Upper lobe of right lung (tissue), 1 donor: Measurements from ENCODE around the gene CD4. TPM values are rescaled to one million over a fixed set of nuclear protein-coding genes. Genes with fewer than 3 reads are reported as not detected.

Experiments
- ATAC-seq: fragments of 200-7000 bp; cut with Tn5 transposase; one replicate; pipeline ENCODE4 v1.9.1; 2020; ENCODE audit warnings: mild to moderate bottlenecking, moderate library complexity
- DNase-seq: peaks from one replicate; pipeline ENCODE4 v3.0.0-alpha.2; 2020
- H3K27ac ChIP-seq: fragments of 200-600 bp; one replicate; pipeline ENCODE4 v1.8.0; 2022
- H3K27me3 ChIP-seq: fragments of 200-600 bp; one replicate; pipeline ENCODE4 v1.8.0; 2022; ENCODE audit warnings: mild to moderate bottlenecking
- H3K36me3 ChIP-seq: fragments of 200-600 bp; one replicate; pipeline ENCODE4 v1.8.0; 2022
- H3K4me1 ChIP-seq: fragments of 200-600 bp; one replicate; pipeline ENCODE4 v1.8.0; 2022
- H3K4me3 ChIP-seq: fragments of 200-600 bp; one replicate; pipeline ENCODE4 v1.8.0; 2022; ENCODE audit warnings: mild to moderate bottlenecking
- H3K9me3 ChIP-seq: fragments of 200-600 bp; one replicate; pipeline ENCODE4 v1.8.0; 2022
- intact Hi-C: fragments of 100-400 bp; cut with DNase I; formaldehyde crosslinking; loops from one replicate; pipeline ENCODE4 v1.11.0; 2022
- total RNA-seq: library from RNA; stranded (reverse); fragmentation: NEBNext Ultra II Directional; extraction: Animal tissue kit (Norgen Biotek cat#: 25700); gene quantifications from one replicate; pipeline ENCODE4 v1.2.1, GENCODE V29; 2021
- TF ChIP-seq, protein P1 (sequence below): fragments of 200-600 bp; IDR thresholded peaks from one replicate; pipeline ENCODE4 v1.8.0; 2022; ENCODE audit warnings: antibody characterized with exemption
- donor health status: DM: no; HTN: yes; CAD: no; lungs with severe emphysema.

Gene CD4
- total RNA-seq, 1 donor from 2014 or later: 67.6 TPM

GRCh38 chr12:6799147-6799546 lies 9.8 kb downstream of the CD4 start:
- TF ChIP-seq, protein P1, sequence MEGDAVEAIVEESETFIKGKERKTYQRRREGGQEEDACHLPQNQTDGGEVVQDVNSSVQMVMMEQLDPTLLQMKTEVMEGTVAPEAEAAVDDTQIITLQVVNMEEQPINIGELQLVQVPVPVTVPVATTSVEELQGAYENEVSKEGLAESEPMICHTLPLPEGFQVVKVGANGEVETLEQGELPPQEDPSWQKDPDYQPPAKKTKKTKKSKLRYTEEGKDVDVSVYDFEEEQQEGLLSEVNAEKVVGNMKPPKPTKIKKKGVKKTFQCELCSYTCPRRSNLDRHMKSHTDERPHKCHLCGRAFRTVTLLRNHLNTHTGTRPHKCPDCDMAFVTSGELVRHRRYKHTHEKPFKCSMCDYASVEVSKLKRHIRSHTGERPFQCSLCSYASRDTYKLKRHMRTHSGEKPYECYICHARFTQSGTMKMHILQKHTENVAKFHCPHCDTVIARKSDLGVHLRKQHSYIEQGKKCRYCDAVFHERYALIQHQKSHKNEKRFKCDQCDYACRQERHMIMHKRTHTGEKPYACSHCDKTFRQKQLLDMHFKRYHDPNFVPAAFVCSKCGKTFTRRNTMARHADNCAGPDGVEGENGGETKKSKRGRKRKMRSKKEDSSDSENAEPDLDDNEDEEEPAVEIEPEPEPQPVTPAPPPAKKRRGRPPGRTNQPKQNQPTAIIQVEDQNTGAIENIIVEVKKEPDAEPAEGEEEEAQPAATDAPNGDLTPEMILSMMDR: no peak
- Histone ChIP-seq H3K36me3 (peaks cover 8% of the 10 kb centered on the region), H3K4me1 (no peaks in the 10 kb centered on the region), H3K9me3 (no peaks in the 10 kb centered on the region), H3K27me3 (no peaks in the 10 kb centered on the region), H3K27ac (no peak overlapping the region), H3K4me3 (no peak overlapping the region)
- no peak for DNase-seq
- no peak for ATAC-seq
- intact Hi-C loops: no loop called here

DNA sequence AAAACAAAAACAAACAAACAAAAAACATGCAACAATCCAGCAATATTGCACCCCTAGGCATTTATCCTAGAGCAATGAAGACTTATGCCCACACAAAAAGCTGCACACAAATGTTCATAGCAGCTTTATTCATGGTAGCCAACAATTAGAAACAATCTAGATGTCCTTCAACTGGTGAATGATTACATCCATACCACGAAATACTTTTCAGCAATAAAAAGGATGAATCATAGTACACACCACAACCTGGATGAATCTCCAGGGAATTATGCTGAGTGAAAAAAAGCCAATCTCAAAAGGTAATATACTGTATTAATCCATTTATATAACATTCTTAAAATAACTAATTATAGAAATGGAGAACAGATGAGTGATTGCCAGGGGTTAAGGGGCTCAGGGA lies 17.8 kb downstream of the CD4 start:
- TF ChIP-seq, protein P1: no peak
- Histone ChIP-seq H3K4me3 (no peak overlapping the region), H3K36me3 (no peaks in the 10 kb centered on the region), H3K4me1 (no peaks in the 10 kb centered on the region), H3K27me3 (no peaks in the 10 kb centered on the region), H3K9me3 (no peaks in the 10 kb centered on the region), H3K27ac (no peak overlapping the region)
- ATAC-seq (no peak), DNase-seq (no peak)
- intact Hi-C loops: no loop called here

DNA sequence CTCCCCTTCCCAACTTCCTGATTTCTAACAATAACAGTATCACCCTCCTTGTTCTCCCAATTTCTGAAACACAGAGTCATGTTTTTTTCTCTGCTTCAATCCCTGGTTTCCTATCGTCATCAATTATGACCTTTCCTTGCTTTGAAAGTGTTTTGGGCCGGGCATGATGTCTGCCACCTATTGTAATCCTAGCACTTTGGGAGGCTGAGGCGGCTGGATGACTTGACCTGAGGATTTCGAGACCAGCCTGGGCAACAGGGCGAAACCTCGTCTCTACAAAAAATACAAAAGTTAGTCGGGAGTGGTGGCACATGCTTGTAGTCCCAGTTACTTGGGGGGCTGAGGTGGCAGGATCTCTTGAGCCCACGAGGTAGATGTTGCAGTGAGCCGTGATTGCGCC lies 19.7 kb downstream of the CD4 start:
- Histone ChIP-seq H3K27me3 (no peaks in the 10 kb centered on the region), H3K27ac (no peak overlapping the region), H3K9me3 (no peaks in the 10 kb centered on the region), H3K36me3 (no peaks in the 10 kb centered on the region), H3K4me3 (no peak overlapping the region), H3K4me1 (no peaks in the 10 kb centered on the region)
- DNase-seq (no peak), ATAC-seq (no peak)
- TF ChIP-seq, protein P1: no peak
- intact Hi-C loops: no loop called here

- DNase-seq (no peak), ATAC-seq (no peak)
- no peaks in the 10 kb centered on the region for H3K9me3 ChIP-seq
- H3K4me1 ChIP-seq: no peaks in the 10 kb centered on the region
- intact Hi-C loops: no loop called here
- no peak overlapping the region for H3K4me3 ChIP-seq
- TF ChIP-seq, protein P1: no peak
- no peaks in the 10 kb centered on the region for H3K27me3 ChIP-seq
- H3K27ac ChIP-seq: no peak overlapping the region
- H3K36me3 ChIP-seq: no peaks in the 10 kb centered on the region
Measured at GRCh38 chr12:6810758-6811157, 21.4 kb downstream of the CD4 start.

GRCh38 chr12:6813363-6813762 lies 24.0 kb downstream of the CD4 start:
- TF ChIP-seq, protein P1: no peak
- H3K27ac ChIP-seq: no peak overlapping the region
- ATAC-seq (no peak), DNase-seq (no peak)
- intact Hi-C loops: no loop called here
- H3K9me3 ChIP-seq: no peaks in the 10 kb centered on the region
- H3K4me3 ChIP-seq: no peak overlapping the region
- H3K4me1 ChIP-seq: no peaks in the 10 kb centered on the region
- H3K36me3 ChIP-seq: no peaks in the 10 kb centered on the region
- no peaks in the 10 kb centered on the region for H3K27me3 ChIP-seq

- Histone ChIP-seq H3K4me3 (no peak overlapping the region), H3K27me3 (no peaks in the 10 kb centered on the region), H3K9me3 (no peaks in the 10 kb centered on the region), H3K36me3 (no peaks in the 10 kb centered on the region), H3K4me1 (peaks cover 6% of the 10 kb centered on the region), H3K27ac (no peak overlapping the region)
- DNase-seq: no peak
- no peak for ATAC-seq
- intact Hi-C loops: no loop called here
- TF ChIP-seq, protein P1: no peak
Measured at GRCh38 chr12:6816598-6816997, 27.3 kb downstream of the CD4 start.
